GM23248 (cell line): ENCODE data around the gene PRDX3.

Source experiments
- EZH2 ChIP-seq: fragments of 200-600 bp; sonication (generic); IDR thresholded peaks from 2 replicates; pipeline ENCODE4 v1.6.1; 2018; ENCODE audit warnings: antibody characterized with exemption, mild to moderate bottlenecking; ENCODE audit not compliant: insufficient read depth, poor library complexity, severe bottlenecking
- EZH2phosphoT487 ChIP-seq: fragments of 200-600 bp; sonication (generic); IDR thresholded peaks from 2 replicates; pipeline ENCODE4 v1.6.1; 2018; ENCODE audit warnings: antibody characterized with exemption, moderate library complexity, mild to moderate bottlenecking, low read depth; ENCODE audit not compliant: insufficient read depth

- no peak for TF ChIP-seq EZH2
- no peak for TF ChIP-seq EZH2phosphoT487
Measured at GRCh38 chr10:119136084-119136483, 42.5 kb downstream of the PRDX3 start.
